GM19035 (cell line): ENCODE data around the gene APC2.
"Not testable (repeated sequence)": the region's sequence is repeated elsewhere in the genome, so short reads cannot be mapped to it uniquely, and the experiment has no call there.

Experiments used
- ATAC-seq: cut with Tn5 transposase; IDR thresholded peaks from one replicate; pipeline ENCODE4 v1.9.1; 2021; ENCODE audit not compliant: unreplicated experiment

The APC2 gene

GRCh38 chr19:1491114-1491848, 41.4 kb downstream of the APC2 start, which contains the start of gene REEP6:
Gene REEP6, plus strand, starts transcription at chr19:1491181. Its CDS starts 89 bp downstream, at chr19:1491270.
- no peak for ATAC-seq

- ATAC-seq, result no peak
Observed at GRCh38 chr19:1491849-1492170, 41.9 kb downstream of the APC2 start.

GRCh38 chr19:1492474-1493006, 42.6 kb downstream of the APC2 start:
- no peak for ATAC-seq

GRCh38 chr19:1494115-1494815, 44.3 kb downstream of the APC2 start:
- no peak for ATAC-seq

GRCh38 chr19:1495051-1495798, 45.3 kb downstream of the APC2 start:
- no peak for ATAC-seq

DNA sequence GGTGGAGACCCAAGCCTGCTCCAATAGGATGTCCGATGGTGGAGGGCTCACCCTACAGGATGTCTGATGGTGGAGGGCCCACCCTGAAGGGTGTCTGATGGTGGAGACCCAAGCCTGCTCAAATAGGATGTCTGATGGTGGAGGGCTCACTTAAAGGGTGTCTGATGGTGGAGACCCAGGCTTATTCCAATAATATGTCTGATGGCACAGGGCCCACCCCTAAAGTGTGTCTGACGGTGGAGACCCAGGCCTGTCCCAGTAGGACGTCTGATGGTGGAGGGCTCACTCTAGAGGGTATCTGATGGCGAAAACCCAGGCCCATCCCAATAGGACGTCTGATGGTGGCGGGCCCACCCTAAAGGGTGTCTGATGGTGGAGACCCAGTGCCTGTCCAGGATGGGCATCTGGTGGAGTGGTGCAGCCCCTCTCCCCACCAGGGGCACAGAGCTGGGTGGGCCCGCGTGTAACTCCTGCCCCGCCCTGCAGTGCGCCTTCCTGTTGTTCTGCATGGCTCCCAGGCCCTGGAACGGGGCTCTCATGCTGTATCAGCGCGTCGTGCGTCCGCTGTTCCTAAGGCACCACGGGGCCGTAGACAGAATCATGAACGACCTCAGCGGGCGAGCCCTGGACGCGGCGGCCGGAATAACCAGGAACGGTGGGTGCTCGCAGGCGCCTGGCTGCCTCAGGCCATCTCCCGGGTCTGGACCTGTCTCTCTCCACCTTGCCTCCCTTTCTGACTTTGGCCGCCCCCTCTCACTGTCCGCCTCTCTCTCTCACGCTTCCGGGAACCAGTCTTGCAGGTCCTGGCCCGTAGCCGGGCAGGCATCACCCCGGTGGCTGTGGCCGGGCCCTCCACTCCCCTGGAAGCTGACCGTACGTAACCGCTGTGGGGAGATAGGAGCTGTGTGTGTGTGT, 46.1 kb downstream of the APC2 start:
- no peak for ATAC-seq

GRCh38 chr19:1496714-1497577, 47.0 kb downstream of the APC2 start:
- ATAC-seq, result no peak

DNA sequence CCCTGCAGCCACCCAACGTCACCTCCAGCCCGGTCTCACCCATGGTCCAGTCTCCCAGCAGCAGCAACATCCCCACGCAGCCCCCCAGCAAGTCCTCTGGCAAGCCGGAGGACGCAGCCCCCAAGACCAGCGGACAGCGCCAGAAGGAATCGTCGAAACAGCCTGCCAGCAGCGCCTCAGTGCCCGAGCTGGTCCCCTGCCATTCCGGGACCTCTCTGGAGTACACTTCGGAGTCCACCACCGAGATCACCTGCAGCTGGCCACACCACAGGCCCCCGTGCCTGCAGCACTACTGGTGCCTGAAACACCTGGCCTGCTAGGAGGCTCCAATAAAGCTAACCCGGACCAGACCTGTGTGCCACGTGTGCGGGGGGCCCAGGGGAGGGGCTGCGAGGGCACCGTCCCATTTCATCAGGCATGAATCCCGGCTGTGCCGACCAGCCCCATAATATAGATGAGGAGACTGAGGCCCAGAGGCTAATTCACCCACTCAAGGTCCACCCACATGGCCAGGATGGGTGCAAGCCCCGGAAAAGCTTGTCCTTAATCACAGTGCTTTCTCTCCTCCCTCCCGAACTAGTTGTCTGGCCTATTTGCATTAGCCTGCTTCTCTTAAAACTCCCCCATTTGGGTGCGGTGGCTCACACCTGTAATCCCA, 47.8 kb downstream of the APC2 start:
- no peak for ATAC-seq

DNA sequence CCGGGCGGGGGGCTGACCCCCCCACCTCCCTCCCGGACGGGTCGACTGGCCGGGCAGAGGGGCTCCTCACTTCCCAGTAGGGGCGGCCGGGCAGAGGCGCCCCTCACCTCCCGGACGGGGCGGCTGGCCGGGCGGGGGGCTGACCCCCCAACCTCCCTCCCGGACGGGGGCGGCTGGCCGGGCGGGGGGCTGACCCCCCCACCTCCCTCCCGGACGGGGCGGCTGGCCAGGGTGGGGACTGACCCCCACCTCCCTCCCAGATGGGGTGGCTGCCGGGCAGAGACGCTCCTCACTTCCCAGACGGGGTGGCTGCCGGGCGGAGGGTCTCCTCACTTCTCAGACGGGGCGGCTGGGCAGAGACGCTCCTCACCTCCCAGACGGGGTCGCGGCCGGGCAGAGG, 49.3 kb downstream of the APC2 start:
- ATAC-seq, result not testable (repeated sequence)

GRCh38 chr19:1501200-1501595, 51.3 kb downstream of the APC2 start:
- no peak for ATAC-seq

- ATAC-seq, result no peak
Observed at GRCh38 chr19:1502433-1503088, 52.6 kb downstream of the APC2 start.

DNA sequence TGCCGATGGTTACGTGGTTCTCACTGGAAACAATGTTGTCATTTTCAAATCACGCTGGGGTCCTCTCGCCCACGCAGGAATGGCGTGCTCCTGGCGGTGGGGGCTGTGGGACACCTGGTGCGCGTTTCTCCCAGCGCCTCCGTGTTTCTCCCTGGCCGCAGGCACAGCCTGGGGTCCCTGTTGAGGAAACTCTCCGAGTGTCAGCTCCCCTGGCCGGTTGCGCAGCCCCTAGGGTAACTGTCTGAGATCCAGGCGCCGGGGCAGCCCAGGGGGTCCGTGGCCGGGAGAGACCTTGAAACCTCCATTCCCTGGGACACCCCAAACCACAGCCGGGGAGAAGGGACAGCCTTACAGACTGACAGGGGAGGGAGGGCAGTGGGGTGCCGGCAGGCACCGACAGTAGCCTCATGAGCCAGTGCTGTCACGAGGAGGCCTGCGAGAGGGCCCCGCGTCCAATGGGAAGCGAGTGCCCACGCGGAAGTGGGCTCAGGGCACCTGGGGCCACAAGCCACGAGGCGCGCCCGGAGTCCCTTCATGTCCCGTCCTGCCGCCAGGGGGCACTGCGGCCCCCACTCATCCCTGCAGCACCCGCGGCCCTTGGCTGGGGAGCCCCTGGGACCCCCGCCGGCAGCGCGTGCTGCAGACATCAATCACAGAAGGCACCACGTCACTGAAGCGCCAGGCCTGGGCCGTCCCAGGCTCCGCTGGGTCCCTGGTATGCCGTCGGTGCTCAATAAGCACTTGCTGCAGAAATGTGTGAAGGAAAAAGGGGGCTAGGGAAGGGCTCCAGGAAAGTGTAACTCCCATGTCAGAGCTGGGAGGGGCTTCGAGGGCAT, 53.4 kb downstream of the APC2 start:
- no peak for ATAC-seq

DNA sequence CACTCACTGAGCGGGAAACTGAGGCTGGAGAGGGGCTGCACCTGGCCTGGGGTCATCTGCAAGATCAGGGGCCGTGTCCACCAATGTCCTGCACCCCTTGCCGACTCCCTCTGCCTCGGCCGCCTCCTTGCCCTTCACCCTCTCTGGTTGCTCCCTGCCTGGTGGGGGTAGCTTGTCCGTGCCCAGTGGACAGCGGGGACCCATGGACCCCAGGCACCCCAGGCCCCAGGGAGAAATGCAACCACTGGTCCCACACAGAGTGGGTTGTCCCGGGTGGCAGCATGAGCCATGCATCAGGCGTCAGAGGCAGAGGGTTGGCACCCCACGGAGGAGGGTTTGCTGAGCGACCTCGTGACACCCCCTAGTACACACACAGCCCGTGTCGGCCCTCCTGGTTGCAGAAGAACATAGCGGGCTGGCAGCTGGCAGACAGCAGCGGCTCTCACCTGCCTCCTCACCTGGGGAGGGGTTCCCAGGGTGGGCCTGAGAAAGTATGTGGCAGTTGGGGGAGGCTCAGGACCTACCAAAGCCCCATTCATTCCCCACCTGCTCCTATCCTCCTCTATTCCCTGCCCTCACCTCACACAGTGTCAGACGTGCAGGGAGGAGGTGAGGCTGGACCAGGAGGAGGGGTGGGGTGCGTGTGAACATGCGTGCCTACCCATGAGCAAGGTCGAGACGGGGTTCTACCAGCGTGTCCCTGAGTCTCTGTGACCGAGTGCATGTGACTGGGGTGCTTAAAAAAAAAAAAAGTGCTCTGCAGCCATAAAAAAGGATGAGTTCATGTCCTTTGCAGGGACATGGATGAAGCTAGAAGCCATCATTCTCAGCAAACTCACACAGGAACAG, 54.2 kb downstream of the APC2 start:
- no peak for ATAC-seq

- no peak for ATAC-seq
Observed at GRCh38 chr19:1505012-1505411, 55.1 kb downstream of the APC2 start.

GRCh38 chr19:1505991-1506881, 56.3 kb downstream of the APC2 start:
- no peak for ATAC-seq

DNA sequence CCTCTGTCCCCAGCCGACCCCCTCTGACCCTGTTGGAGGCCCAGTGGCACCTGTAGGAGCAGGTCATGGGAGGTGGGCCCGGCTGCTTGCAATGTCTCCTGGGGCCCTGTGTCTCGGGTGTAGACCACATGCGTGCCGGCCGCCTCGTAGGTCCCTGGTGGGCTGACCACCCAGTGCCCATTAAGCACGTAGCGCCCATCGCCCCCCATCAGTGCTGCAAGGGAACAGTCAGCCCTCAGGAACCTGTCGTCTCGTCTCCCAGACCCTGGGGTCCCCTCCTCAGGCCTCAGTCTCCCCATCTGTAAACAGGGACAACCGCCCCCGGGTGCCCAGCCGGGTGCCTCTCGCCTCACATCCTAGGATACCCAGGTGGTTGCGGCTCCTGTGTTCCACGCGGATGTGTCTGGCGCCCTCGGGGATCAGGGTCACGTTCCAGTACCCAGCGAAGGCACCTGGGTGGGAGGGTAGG, 57.3 kb downstream of the APC2 start:
- no peak for ATAC-seq
